AG09309 (cell line): ENCODE results near the gene ZSCAN5B.
"Not testable (repeated sequence)": the region's sequence is repeated elsewhere in the genome, so short reads cannot be mapped to it uniquely, and the experiment has no call there.

ENCODE experiments used
- DNase-seq: peaks from one replicate; pipeline ENCODE4 v3.0.0-alpha.2; 2010; ENCODE audit warnings: low read depth
- H3K4me3 ChIP-seq: 2 replicates; pipeline ENCODE4 v1.5.1; 2011; ENCODE audit warnings: mild to moderate bottlenecking, low read depth, low read length, moderate library complexity; ENCODE audit not compliant: control insufficient read depth
- CTCF ChIP-seq: IDR thresholded peaks from 2 replicates; pipeline ENCODE4 v1.5.1; 2011; ENCODE audit warnings: mild to moderate bottlenecking, low read depth, low read length, inconsistent platforms; ENCODE audit not compliant: insufficient read depth, control insufficient read depth; ENCODE audit errors: missing control alignments

ZSCAN5B gene

GRCh38 chr19:56197646-56198045, at the start of gene ZSCAN5B:
TSS of gene ZSCAN5B (minus strand) at chr19:56197783. CDS start at chr19:56193052, 4,731 bp downstream.
- not testable (repeated sequence) for H3K4me3 ChIP-seq, DNase-seq

GRCh38 chr19:56245764-56246163, 48.2 kb upstream of the ZSCAN5B start:
- DNase-seq, H3K4me3 ChIP-seq: not testable (repeated sequence)

GRCh38 chr19:56245121-56245740, 47.6 kb upstream of the ZSCAN5B start:
- TF ChIP-seq CTCF = no peak

GRCh38 chr19:56223481-56223880, 25.9 kb upstream of the ZSCAN5B start:
- no peak for DNase-seq
- TF ChIP-seq CTCF = no peak
- no peak overlapping the region for H3K4me3 ChIP-seq

More at GRCh38 chr19:56245121-56245740, 47.6 kb upstream of the ZSCAN5B start:
- DNase-seq = no peak
- no peak overlapping the region for H3K4me3 ChIP-seq

GRCh38 chr19:56222901-56223300, 25.3 kb upstream of the ZSCAN5B start:
- no peak overlapping the region for H3K4me3 ChIP-seq
- no peak for DNase-seq
- no peak for TF ChIP-seq CTCF

- no peak for DNase-seq
- no peak overlapping the region for H3K4me3 ChIP-seq
- TF ChIP-seq CTCF = no peak
Measured at GRCh38 chr19:56221851-56222250, 24.3 kb upstream of the ZSCAN5B start.

GRCh38 chr19:56221442-56221841, 23.9 kb upstream of the ZSCAN5B start:
- DNase-seq = not testable (repeated sequence)
- peak; percentile 31 for TF ChIP-seq CTCF

GRCh38 chr19:56218961-56219360, 21.4 kb upstream of the ZSCAN5B start:
- no peak for DNase-seq

More at GRCh38 chr19:56221442-56221841, 23.9 kb upstream of the ZSCAN5B start:
- H3K4me3 ChIP-seq = not testable (repeated sequence)

More at GRCh38 chr19:56218961-56219360, 21.4 kb upstream of the ZSCAN5B start:
- no peak for TF ChIP-seq CTCF
- H3K4me3 ChIP-seq = no peak overlapping the region
